Ascending aorta (tissue), 2 donors: Measurements from ENCODE around the gene ACTL7A. TPM values are rescaled to one million over a fixed set of nuclear protein-coding genes. Genes with fewer than 3 reads are reported as not detected.

ENCODE experiments used
- DNase-seq, 2 donors: peaks; one replicate each; pipeline ENCODE4 v3.0.0-alpha.2; 2019; ENCODE audit warnings: low spot score in 2 of 2
- H3K27ac ChIP-seq, 2 donors: fragments of 200-600 bp; sonication (generic); one replicate each; pipeline ENCODE4 v1.5.1; 2016 to 2017; ENCODE audit warnings: mild to moderate bottlenecking in 1 of 2
- H3K27me3 ChIP-seq: fragments of 200-600 bp; sonication (generic); one replicate; pipeline ENCODE4 v1.5.1; 2017
- H3K36me3 ChIP-seq, 2 donors: fragments of 200-600 bp; sonication (generic); one replicate each; pipeline ENCODE4 v1.5.1; 2016
- H3K4me1 ChIP-seq, 2 donors: fragments of 200-600 bp; sonication (generic); one replicate each; pipeline ENCODE4 v1.5.1; 2016 to 2017; ENCODE audit warnings: mild to moderate bottlenecking in 1 of 2
- H3K4me3 ChIP-seq, 2 donors: fragments of 200-600 bp; sonication (generic); one replicate each; pipeline ENCODE4 v1.5.1; 2016 to 2017; ENCODE audit warnings: mild to moderate bottlenecking in 1 of 2
- H3K9me3 ChIP-seq, 2 donors: fragments of 200-600 bp; sonication (generic); one replicate each; pipeline ENCODE4 v1.5.1; 2016
- CTCF ChIP-seq, 3 experiments: fragments of 200-600 bp in 2 of 3; fragments of 450-650 bp in 1 of 3; sonication (generic) in 2 of 3; IDR thresholded peaks; one replicate each; pipeline ENCODE4 v1.5.1; 2016 to 2019; ENCODE audit warnings: antibody characterized with exemption in 3 of 3, mild to moderate bottlenecking in 1 of 3, moderate library complexity in 1 of 3
- intact Hi-C: fragments of 100-400 bp; cut with DNase I; formaldehyde crosslinking; loops from one replicate; pipeline ENCODE4 v1.15.1; 2023
- total RNA-seq: library from RNA; depleted of rRNA; stranded (reverse); fragments of >200 nt; gene quantifications from one replicate; pipeline ENCODE4 v1.1.0, GENCODE V29; 2016

ACTL7A gene
- total RNA-seq, 1 donor from 2014 or later = not detected

GRCh38 chr9:108903420-108904103 is 41.5 kb downstream of the ACTL7A start:
- no peaks in the 10 kb centered on the region for H3K4me1 ChIP-seq
- intact Hi-C loops = no loop called here
- peaks cover 73 to 89% of the 10 kb centered on the region in 2 donors for H3K36me3 ChIP-seq
- H3K27ac ChIP-seq = no peak overlapping the region
- no peak for TF ChIP-seq CTCF (IDR thresholded peaks at IDR 0.05)
- no peaks in the 10 kb centered on the region for H3K27me3 ChIP-seq
- DNase-seq = no peak
- H3K4me3 ChIP-seq = no peak overlapping the region
- no peaks in the 10 kb centered on the region for H3K9me3 ChIP-seq

- no peak for TF ChIP-seq CTCF (IDR thresholded peaks at IDR 0.05)
- Histone ChIP-seq H3K27ac (no peak overlapping the region), H3K4me1 (no peaks in the 10 kb centered on the region), H3K27me3 (no peaks in the 10 kb centered on the region), H3K36me3 (peaks cover 76 to 89% of the 10 kb centered on the region in 2 donors), H3K4me3 (no peak overlapping the region), H3K9me3 (no peaks in the 10 kb centered on the region)
- no peak for DNase-seq
- intact Hi-C loops = no loop called here
Measured at GRCh38 chr9:108904161-108904560, 42.1 kb downstream of the ACTL7A start.

- Histone ChIP-seq H3K9me3 (no peaks in the 10 kb centered on the region), H3K27ac (no peak overlapping the region), H3K27me3 (no peaks in the 10 kb centered on the region), H3K4me3 (no peak overlapping the region), H3K4me1 (no peaks in the 10 kb centered on the region), H3K36me3 (peaks cover 73 to 89% of the 10 kb centered on the region in 2 donors)
- intact Hi-C loops = no loop called here
- DNase-seq = no peak
- no peak for TF ChIP-seq CTCF (IDR thresholded peaks at IDR 0.05)
Measured at GRCh38 chr9:108905494-108905893, 43.4 kb downstream of the ACTL7A start.

GRCh38 chr9:108910402-108910801 is 48.3 kb downstream of the ACTL7A start:
- intact Hi-C loops = no loop called here
- H3K4me3 ChIP-seq = no peak overlapping the region
- TF ChIP-seq CTCF (IDR thresholded peaks at IDR 0.05) = no peak
- H3K36me3 ChIP-seq = peaks cover 68 to 90% of the 10 kb centered on the region in 2 donors
- no peaks in the 10 kb centered on the region for H3K4me1 ChIP-seq
- H3K27ac ChIP-seq = no peak overlapping the region
- H3K27me3 ChIP-seq = no peaks in the 10 kb centered on the region
- H3K9me3 ChIP-seq = no peaks in the 10 kb centered on the region
- DNase-seq = no peak

GRCh38 chr9:108910914-108911313 is 48.8 kb downstream of the ACTL7A start:
- H3K4me1 ChIP-seq = no peaks in the 10 kb centered on the region
- DNase-seq = no peak
- H3K9me3 ChIP-seq = no peaks in the 10 kb centered on the region
- peaks cover 70 to 90% of the 10 kb centered on the region in 2 donors for H3K36me3 ChIP-seq
- H3K4me3 ChIP-seq = no peak overlapping the region
- H3K27ac ChIP-seq = no peak overlapping the region
- TF ChIP-seq CTCF (IDR thresholded peaks at IDR 0.05) = no peak
- intact Hi-C loops = no loop called here
- no peaks in the 10 kb centered on the region for H3K27me3 ChIP-seq
